NCI-H2029 treated with DMSO at 0.1 percent for 48 hours (cell line): ENCODE measurements around the gene ID3.

Source experiments
- DNase-seq: peaks from one replicate; lab custom pipeline; 2025; lab: John Stamatoyannopoulos, UW

Gene ID3

GRCh38 chr1:23559136-23559984 is at the start of gene ID3:
Gene ID3 (minus strand): TSS chr1:23559501. CDS start chr1:23559426, 75 bp downstream.
- peak; percentile 51 for DNase-seq

- no peak for DNase-seq
Observed at GRCh38 chr1:23607944-23608343, 48.6 kb upstream of the ID3 start.

- no peak for DNase-seq
Observed at GRCh38 chr1:23601968-23602876, 42.9 kb upstream of the ID3 start.

GRCh38 chr1:23601135-23601967 is 42.0 kb upstream of the ID3 start:
- no peak for DNase-seq

- DNase-seq = no peak
Observed at GRCh38 chr1:23600283-23600682, 41.0 kb upstream of the ID3 start.

- DNase-seq = no peak
Observed at GRCh38 chr1:23599125-23599524, 39.8 kb upstream of the ID3 start.

- no peak for DNase-seq
Observed at GRCh38 chr1:23598424-23598823, 39.1 kb upstream of the ID3 start.

- DNase-seq = peak; percentile 30
Observed at GRCh38 chr1:23597635-23598388, 38.5 kb upstream of the ID3 start.

GRCh38 chr1:23596382-23597358 is 37.4 kb upstream of the ID3 start:
- no peak for DNase-seq

GRCh38 chr1:23594927-23595353 is 35.6 kb upstream of the ID3 start:
- DNase-seq = no peak

GRCh38 chr1:23594149-23594907 is 35.0 kb upstream of the ID3 start:
- no peak for DNase-seq

- peak; percentile 20 for DNase-seq
Observed at GRCh38 chr1:23593556-23594148, 34.4 kb upstream of the ID3 start.

- DNase-seq = no peak
Observed at GRCh38 chr1:23593042-23593521, 33.8 kb upstream of the ID3 start.

GRCh38 chr1:23592209-23592892 is 33.0 kb upstream of the ID3 start:
- DNase-seq = no peak

- DNase-seq = no peak
Observed at GRCh38 chr1:23591460-23592208, 32.3 kb upstream of the ID3 start.

GRCh38 chr1:23590058-23590783 is 30.9 kb upstream of the ID3 start:
- DNase-seq = no peak

- DNase-seq = no peak
Observed at GRCh38 chr1:23589585-23589986, 30.3 kb upstream of the ID3 start.
